HG02763 (cell line): Measurements from ENCODE around the gene SLC25A31.

ENCODE experiments used
- ATAC-seq: cut with Tn5 transposase; IDR thresholded peaks from one replicate; pipeline ENCODE4 v1.9.1; 2021; ENCODE audit warnings: mild to moderate bottlenecking, moderate library complexity; ENCODE audit not compliant: unreplicated experiment

Gene SLC25A31

GRCh38 chr4:127730142-127730913 lies at the start of gene SLC25A31:
Gene SLC25A31, plus strand, starts transcription at chr4:127730400. Its CDS starts 146 bp downstream, at chr4:127730546.
- ATAC-seq, result no peak

- ATAC-seq, result no peak
Measured at GRCh38 chr4:127685292-127685691, 44.9 kb upstream of the SLC25A31 start.

GRCh38 chr4:127686658-127687057 lies 43.5 kb upstream of the SLC25A31 start:
- no peak for ATAC-seq

GRCh38 chr4:127687580-127687979 lies 42.6 kb upstream of the SLC25A31 start:
- no peak for ATAC-seq

GRCh38 chr4:127698789-127699200 lies 31.4 kb upstream of the SLC25A31 start:
- ATAC-seq, result peak; percentile 99

GRCh38 chr4:127708985-127709384 lies 21.2 kb upstream of the SLC25A31 start:
- ATAC-seq, result no peak

GRCh38 chr4:127709456-127709855 lies 20.7 kb upstream of the SLC25A31 start:
- no peak for ATAC-seq

GRCh38 chr4:127731406-127731805 lies 1.2 kb downstream of the SLC25A31 start:
- no peak for ATAC-seq

- ATAC-seq, result no peak
Measured at GRCh38 chr4:127732623-127733328, 2.6 kb downstream of the SLC25A31 start.

- ATAC-seq, result no peak
Measured at GRCh38 chr4:127734976-127735375, 4.8 kb downstream of the SLC25A31 start.

GRCh38 chr4:127737295-127737694 lies 7.1 kb downstream of the SLC25A31 start:
- ATAC-seq, result no peak

- ATAC-seq, result no peak
Measured at GRCh38 chr4:127741247-127741646, 11.0 kb downstream of the SLC25A31 start.

GRCh38 chr4:127747883-127748282 lies 17.7 kb downstream of the SLC25A31 start:
- no peak for ATAC-seq

- no peak for ATAC-seq
Measured at GRCh38 chr4:127748957-127749356, 18.8 kb downstream of the SLC25A31 start.

GRCh38 chr4:127756906-127757305 lies 26.7 kb downstream of the SLC25A31 start:
- ATAC-seq, result no peak

GRCh38 chr4:127759228-127759820 lies 29.1 kb downstream of the SLC25A31 start:
- peak; percentile 67 for ATAC-seq

GRCh38 chr4:127759893-127760292 lies 29.7 kb downstream of the SLC25A31 start:
- no peak for ATAC-seq

- no peak for ATAC-seq
Measured at GRCh38 chr4:127771535-127772275, 41.5 kb downstream of the SLC25A31 start.

GRCh38 chr4:127772769-127773671 lies 42.8 kb downstream of the SLC25A31 start:
- no peak for ATAC-seq

- peak; percentile 37 for ATAC-seq
Measured at GRCh38 chr4:127775843-127776242, 45.6 kb downstream of the SLC25A31 start.
